Activated CD4-positive, alpha-beta memory T cell treated with anti-CD3 and anti-CD28 coated beads, Interleukin-2, amount 10 ng/mL, durations not matched to agents 7 days and 5 days (primary cell): ENCODE data around the gene TTLL5. TPM values are rescaled to one million over a fixed set of nuclear protein-coding genes. Genes with fewer than 3 reads are reported as not detected.
"Not testable (repeated sequence)": the region's sequence is repeated elsewhere in the genome, so short reads cannot be mapped to it uniquely, and the experiment has no call there.

Experiments used
- CTCF ChIA-PET: fragments of 350-600 bp; sonication (Branson Sonifier 250); formaldehyde crosslinking; loops from one replicate; lab custom pipeline; 2021; ENCODE audit warnings: antibody characterized with exemption, inconsistent platforms; lab: Charles Lee
- POLR2A ChIA-PET: fragments of 350-600 bp; sonication (Branson Sonifier 250); formaldehyde crosslinking; loops from one replicate; lab custom pipeline; 2021; ENCODE audit warnings: antibody characterized with exemption; lab: Charles Lee
- DNase-seq: peaks from one replicate; pipeline ENCODE4 v3.0.0-alpha.2; 2020
- H3K27ac Mint-ChIP-seq: one replicate; pipeline ENCODE4 v1.8.0; 2021; ENCODE audit warnings: mild to moderate bottlenecking, mixed read lengths
- H3K27me3 Mint-ChIP-seq: one replicate; pipeline ENCODE4 v1.8.0; 2021; ENCODE audit warnings: mixed read lengths
- H3K36me3 Mint-ChIP-seq: one replicate; pipeline ENCODE4 v1.8.0; 2021; ENCODE audit warnings: low read depth, mixed read lengths
- H3K4me1 Mint-ChIP-seq: one replicate; pipeline ENCODE4 v1.8.0; 2021; ENCODE audit warnings: mixed read lengths
- H3K4me3 Mint-ChIP-seq: one replicate; pipeline ENCODE4 v1.8.0; 2021; ENCODE audit warnings: mild to moderate bottlenecking, mixed read lengths
- H3K9me3 Mint-ChIP-seq: one replicate; pipeline ENCODE4 v1.8.0; 2021; ENCODE audit warnings: mixed read lengths
- total RNA-seq, 2 experiments: library from RNA; stranded (reverse); gene quantifications; one replicate each; pipeline ENCODE4 v1.2.3, GENCODE V29; 2021

TTLL5 gene
- total RNA-seq, 2 experiments from 2014 or later, result 30.6 to 33.1 TPM

DNA sequence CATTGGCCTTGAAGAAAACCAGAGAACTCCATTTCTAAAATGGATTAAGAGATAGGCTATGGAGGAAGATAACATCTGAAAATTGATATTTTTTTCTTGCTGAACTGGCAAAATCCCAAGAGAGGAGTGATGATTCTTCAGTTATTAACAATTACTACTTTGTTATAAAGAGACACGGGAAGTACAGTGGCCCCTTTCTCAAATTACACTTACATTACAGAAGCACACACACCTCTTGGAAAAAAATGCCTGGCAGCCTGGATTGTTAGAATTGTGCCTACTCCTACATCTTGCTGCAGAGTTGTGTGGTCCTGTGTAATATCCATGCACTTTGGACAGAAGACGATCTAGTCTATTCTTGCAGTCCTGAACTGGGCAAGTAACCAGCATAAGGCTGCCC is 249.0 kb downstream of the TTLL5 start:
- POLR2A ChIA-PET, result no interaction called here
- H3K27ac Mint-ChIP-seq, result no peak overlapping the region
- no peaks in the 10 kb centered on the region for H3K27me3 Mint-ChIP-seq
- H3K4me3 Mint-ChIP-seq, result no peak overlapping the region
- H3K9me3 Mint-ChIP-seq, result no peaks in the 10 kb centered on the region
- no peaks in the 10 kb centered on the region for H3K4me1 Mint-ChIP-seq
- CTCF ChIA-PET, result interaction anchor here (0.5 to 1.4 kb wide), 2 partner anchors 72 to 897 kb away, joined by 3 to 4 read pairs; no protein-coding TSS in a partner anchor
- no peak for DNase-seq
- no peaks in the 10 kb centered on the region for H3K36me3 Mint-ChIP-seq

DNA sequence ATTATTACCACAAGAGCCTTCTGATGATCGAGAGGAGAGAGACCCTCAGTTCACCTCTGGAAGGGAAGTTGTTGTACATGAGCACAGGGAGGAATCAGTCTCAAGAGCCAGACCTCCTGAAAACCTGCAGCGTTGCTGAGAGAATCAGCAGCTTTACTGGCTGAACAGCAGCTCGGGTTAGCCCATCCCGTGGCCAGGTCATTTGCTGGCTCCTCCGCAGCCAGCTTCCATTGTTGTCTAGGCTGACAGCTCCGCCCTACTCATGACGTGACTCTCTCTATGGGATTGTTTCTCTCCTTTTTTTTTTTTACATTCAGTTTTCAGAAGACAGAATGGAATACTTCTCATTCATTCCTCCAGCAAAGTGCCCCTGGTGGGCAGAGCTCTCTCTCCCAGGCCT is 250.8 kb downstream of the TTLL5 start:
- H3K4me1 Mint-ChIP-seq, result no peaks in the 10 kb centered on the region
- no peak overlapping the region for H3K27ac Mint-ChIP-seq
- no peaks in the 10 kb centered on the region for H3K36me3 Mint-ChIP-seq
- no peaks in the 10 kb centered on the region for H3K27me3 Mint-ChIP-seq
- ChIA-PET POLR2A (no interaction called here), CTCF (interaction anchor here (1.3 kb wide), 1 partner anchor 67 kb away, joined by 4 read pairs; no protein-coding TSS in a partner anchor)
- DNase-seq, result no peak
- no peaks in the 10 kb centered on the region for H3K9me3 Mint-ChIP-seq
- no peak overlapping the region for H3K4me3 Mint-ChIP-seq

GRCh38 chr14:75913183-75913582 is 252.1 kb downstream of the TTLL5 start:
- no peaks in the 10 kb centered on the region for H3K9me3 Mint-ChIP-seq
- H3K27me3 Mint-ChIP-seq, result no peaks in the 10 kb centered on the region
- no peak for DNase-seq
- H3K4me3 Mint-ChIP-seq, result no peak overlapping the region
- CTCF ChIA-PET, result interaction anchor here (0.6 kb wide), 1 partner anchor 26 kb away, joined by 4 read pairs; no protein-coding TSS in a partner anchor
- POLR2A ChIA-PET, result no interaction called here
- H3K27ac Mint-ChIP-seq, result no peak overlapping the region
- H3K36me3 Mint-ChIP-seq, result no peaks in the 10 kb centered on the region
- H3K4me1 Mint-ChIP-seq, result no peaks in the 10 kb centered on the region

DNA sequence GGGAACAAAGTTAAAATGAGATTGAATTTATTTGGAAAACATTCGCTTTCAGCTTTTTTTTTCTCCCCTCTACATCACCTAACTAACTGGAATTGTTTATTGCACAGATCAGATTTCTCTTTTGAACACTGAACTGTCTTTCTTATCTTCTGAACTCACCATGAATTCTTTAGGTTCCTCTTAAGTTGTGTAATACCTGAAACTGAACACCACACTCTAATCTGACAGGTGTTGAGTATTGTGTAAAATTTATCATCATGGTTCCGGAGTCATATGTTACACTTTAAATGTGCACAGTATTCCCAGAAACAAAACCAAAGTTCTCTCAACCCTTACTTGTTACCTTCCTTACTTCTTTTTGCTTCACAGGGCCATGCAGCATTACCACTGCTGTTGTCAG is 254.0 kb downstream of the TTLL5 start:
- Mint-ChIP-seq H3K4me1 (no peaks in the 10 kb centered on the region), H3K4me3 (no peak overlapping the region), H3K27me3 (no peaks in the 10 kb centered on the region), H3K27ac (no peak overlapping the region), H3K9me3 (no peaks in the 10 kb centered on the region), H3K36me3 (no peaks in the 10 kb centered on the region)
- ChIA-PET CTCF (no interaction called here), POLR2A (no interaction called here)
- no peak for DNase-seq

DNA sequence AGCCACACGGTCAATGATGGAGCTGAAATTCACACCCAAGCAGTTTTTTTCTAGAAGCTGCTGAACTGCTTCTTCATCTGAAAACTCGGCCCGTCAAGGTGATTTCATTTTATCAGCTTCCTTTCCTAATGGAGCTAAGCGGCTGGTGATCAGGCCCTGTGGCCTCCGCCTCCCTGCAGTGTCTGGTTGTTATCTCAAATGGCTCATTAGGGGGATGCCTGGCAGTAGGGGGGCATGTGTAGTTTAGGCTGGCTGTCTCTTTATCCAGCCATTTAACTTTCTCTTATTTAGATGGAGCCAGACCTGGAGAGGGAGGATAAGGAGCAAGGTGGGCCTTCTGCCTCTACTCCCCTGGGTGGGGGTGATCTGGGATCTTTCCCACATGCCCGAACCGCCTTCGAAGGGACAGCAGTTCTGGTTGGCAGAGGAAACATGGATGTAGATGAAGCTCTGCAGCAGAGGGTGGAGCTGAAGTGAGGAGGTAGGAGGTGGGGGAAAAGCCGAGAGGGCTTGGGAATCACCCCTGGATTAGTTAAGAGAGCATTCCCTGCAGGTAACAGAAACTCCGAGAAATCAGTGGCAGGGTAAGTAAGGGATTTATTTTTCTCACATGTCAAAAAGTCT is 256.4 kb downstream of the TTLL5 start:
- H3K27ac Mint-ChIP-seq, result no peak overlapping the region
- H3K9me3 Mint-ChIP-seq, result peaks cover 5% of the 10 kb centered on the region
- CTCF ChIA-PET, result interaction anchor here (1.6 kb wide), 1 partner anchor 11 kb away, joined by 10 read pairs; no protein-coding TSS in a partner anchor
- no peaks in the 10 kb centered on the region for H3K4me1 Mint-ChIP-seq
- peaks cover 6% of the 10 kb centered on the region for H3K36me3 Mint-ChIP-seq
- POLR2A ChIA-PET, result interaction anchor here (0.5 kb wide), 1 partner anchor 48 kb away, joined by 3 read pairs; no protein-coding TSS in a partner anchor
- DNase-seq, result no peak
- H3K4me3 Mint-ChIP-seq, result no peak overlapping the region
- no peaks in the 10 kb centered on the region for H3K27me3 Mint-ChIP-seq

- H3K4me1 Mint-ChIP-seq, result no peaks in the 10 kb centered on the region
- H3K4me3 Mint-ChIP-seq, result no peak overlapping the region
- POLR2A ChIA-PET, result interaction anchor here (0.5 kb wide), 1 partner anchor 49 kb away, joined by 3 read pairs; no protein-coding TSS in a partner anchor
- peaks cover 5% of the 10 kb centered on the region for H3K9me3 Mint-ChIP-seq
- CTCF ChIA-PET, result interaction anchor here (0.9 to 1.1 kb wide), 2 partner anchors 12 to 209 kb away, joined by 3 to 4 read pairs; no protein-coding TSS in a partner anchor
- H3K36me3 Mint-ChIP-seq, result peaks cover 6% of the 10 kb centered on the region
- H3K27ac Mint-ChIP-seq, result no peak overlapping the region
- no peaks in the 10 kb centered on the region for H3K27me3 Mint-ChIP-seq
- DNase-seq, result no peak
Observed at GRCh38 chr14:75917946-75918335, 256.9 kb downstream of the TTLL5 start.

- CTCF ChIA-PET, DNase-seq, H3K4me1 Mint-ChIP-seq, H3K9me3 Mint-ChIP-seq, H3K4me3 Mint-ChIP-seq, H3K27me3 Mint-ChIP-seq, H3K36me3 Mint-ChIP-seq, POLR2A ChIA-PET, H3K27ac Mint-ChIP-seq: not testable (repeated sequence)
Observed at GRCh38 chr14:75920421-75920820, 259.4 kb downstream of the TTLL5 start.

- H3K4me1 Mint-ChIP-seq, H3K4me3 Mint-ChIP-seq, H3K27ac Mint-ChIP-seq, H3K27me3 Mint-ChIP-seq, DNase-seq, POLR2A ChIA-PET, H3K36me3 Mint-ChIP-seq, H3K9me3 Mint-ChIP-seq: not testable (repeated sequence)
- CTCF ChIA-PET, result interaction anchor here (0.6 kb wide), 1 partner anchor 1593 kb away, joined by 3 read pairs; no protein-coding TSS in a partner anchor
Observed at GRCh38 chr14:75925141-75925840, 264.2 kb downstream of the TTLL5 start.

DNA sequence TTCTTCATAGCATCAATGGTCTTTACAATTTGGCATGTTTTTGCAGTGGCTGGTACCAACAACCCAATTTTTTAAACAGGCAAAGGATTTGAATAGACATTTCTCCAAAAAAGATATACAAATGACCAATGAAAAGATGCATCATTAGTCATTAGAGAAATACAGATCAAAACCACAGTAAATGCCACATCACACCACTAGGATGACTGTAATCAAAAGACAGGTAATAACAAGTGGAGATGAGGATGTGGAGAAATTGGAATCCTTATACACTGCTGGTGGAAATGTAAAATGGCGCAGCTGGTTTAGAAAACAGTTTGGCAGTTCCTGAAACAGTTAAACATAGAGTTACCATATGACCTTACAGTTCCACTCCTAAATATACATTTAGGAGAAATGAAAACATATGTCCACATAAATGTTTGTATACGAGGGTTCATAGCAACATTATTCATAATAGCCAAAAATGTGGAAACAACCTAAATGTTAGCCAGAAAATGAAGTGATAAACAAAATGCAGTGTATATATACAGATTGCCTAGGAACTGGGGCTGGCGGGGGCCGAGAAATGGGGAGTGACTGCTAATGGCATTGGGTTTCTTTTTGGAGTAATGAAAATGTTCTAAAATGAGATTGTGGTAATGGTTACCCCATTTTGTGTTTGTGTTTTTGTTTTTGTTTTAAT is 265.5 kb downstream of the TTLL5 start:
- Mint-ChIP-seq H3K27ac (no peak overlapping the region), H3K27me3 (no peaks in the 10 kb centered on the region), H3K9me3 (no peaks in the 10 kb centered on the region), H3K36me3 (no peaks in the 10 kb centered on the region), H3K4me3 (no peak overlapping the region), H3K4me1 (no peaks in the 10 kb centered on the region)
- ChIA-PET POLR2A (no interaction called here), CTCF (no interaction called here)
- no peak for DNase-seq

DNA sequence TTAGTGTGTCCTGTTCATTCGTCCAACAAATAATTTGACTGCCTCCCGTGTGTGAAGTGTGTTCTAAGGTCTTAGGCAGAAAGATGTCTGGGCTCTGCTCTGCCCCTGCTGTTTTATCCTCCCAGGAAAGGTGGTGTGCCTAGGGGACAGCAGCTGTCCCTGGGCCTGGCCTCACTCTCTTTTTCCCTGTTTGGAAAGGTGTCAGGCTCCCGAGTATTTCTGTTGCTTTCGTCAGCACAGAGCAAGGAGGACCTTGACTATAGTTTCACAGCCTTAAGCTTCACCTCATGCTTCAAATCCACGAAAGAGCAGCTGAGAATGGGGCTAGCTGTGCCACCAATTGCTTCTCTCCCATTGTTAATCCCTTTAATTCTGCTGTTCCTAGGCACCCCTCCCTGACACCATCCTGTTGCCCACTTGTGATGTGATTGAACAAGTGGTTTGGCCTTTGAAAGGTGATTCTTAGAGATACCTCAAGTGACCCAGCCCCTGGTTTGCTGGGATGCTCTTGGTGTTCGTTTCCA is 266.6 kb downstream of the TTLL5 start:
- DNase-seq, result no peak
- Mint-ChIP-seq H3K27ac (no peak overlapping the region), H3K9me3 (no peaks in the 10 kb centered on the region), H3K36me3 (no peaks in the 10 kb centered on the region), H3K27me3 (no peaks in the 10 kb centered on the region), H3K4me3 (no peak overlapping the region), H3K4me1 (no peaks in the 10 kb centered on the region)
- CTCF ChIA-PET, result no interaction called here
- POLR2A ChIA-PET, result no interaction called here

DNA sequence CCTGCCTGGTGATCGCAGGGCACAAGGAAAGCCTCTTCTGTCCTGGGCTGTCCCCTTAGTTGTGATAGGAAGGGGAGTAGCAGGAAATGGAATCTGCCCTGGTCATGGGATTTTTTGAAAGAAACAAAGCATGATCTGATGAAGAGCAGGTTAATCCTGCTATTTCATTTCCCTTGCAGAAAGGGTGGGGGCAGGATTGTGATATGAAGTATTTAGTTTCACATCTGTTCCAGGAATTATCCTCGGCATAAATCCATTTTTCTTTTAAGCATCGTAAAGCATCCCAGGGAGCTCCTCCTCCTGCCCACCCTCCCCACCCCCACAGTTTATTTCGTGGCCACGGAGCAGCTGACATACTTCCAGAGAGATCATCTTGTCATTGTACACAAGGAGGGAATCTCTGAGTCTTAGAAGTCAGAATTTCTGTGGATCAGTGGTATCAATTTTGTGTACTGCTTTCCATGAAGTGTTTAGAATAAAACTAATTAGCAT is 267.7 kb downstream of the TTLL5 start:
- POLR2A ChIA-PET, result no interaction called here
- H3K9me3 Mint-ChIP-seq, result no peaks in the 10 kb centered on the region
- no peak for DNase-seq
- H3K36me3 Mint-ChIP-seq, result no peaks in the 10 kb centered on the region
- H3K27me3 Mint-ChIP-seq, result no peaks in the 10 kb centered on the region
- H3K4me3 Mint-ChIP-seq, result no peak overlapping the region
- H3K4me1 Mint-ChIP-seq, result no peaks in the 10 kb centered on the region
- CTCF ChIA-PET, result no interaction called here
- no peak overlapping the region for H3K27ac Mint-ChIP-seq

- H3K27ac Mint-ChIP-seq, result no peak overlapping the region
- no peak overlapping the region for H3K4me3 Mint-ChIP-seq
- no peaks in the 10 kb centered on the region for H3K36me3 Mint-ChIP-seq
- no peaks in the 10 kb centered on the region for H3K9me3 Mint-ChIP-seq
- ChIA-PET CTCF (no interaction called here), POLR2A (no interaction called here)
- no peak for DNase-seq
- H3K4me1 Mint-ChIP-seq, result no peaks in the 10 kb centered on the region
- H3K27me3 Mint-ChIP-seq, result no peaks in the 10 kb centered on the region
Observed at GRCh38 chr14:75933712-75934296, 272.8 kb downstream of the TTLL5 start.
